HG02623 (cell line): ENCODE measurements around the gene SUMF2.
"Not testable (repeated sequence)": the region's sequence is repeated elsewhere in the genome, so short reads cannot be mapped to it uniquely, and the experiment has no call there.

Source experiments
- ATAC-seq: cut with Tn5 transposase; IDR thresholded peaks from one replicate; pipeline ENCODE4 v1.9.1; 2021; ENCODE audit warnings: moderate library complexity; ENCODE audit not compliant: unreplicated experiment

SUMF2 gene

GRCh38 chr7:56053993-56054392 is 10.1 kb upstream of the SUMF2 start:
- no peak for ATAC-seq

- ATAC-seq = no peak
Observed at GRCh38 chr7:56062382-56062781, 1.7 kb upstream of the SUMF2 start.

GRCh38 chr7:56063500-56063881 is 595 bp upstream of the SUMF2 start:
- no peak for ATAC-seq

GRCh38 chr7:56066376-56066775 is 2.3 kb downstream of the SUMF2 start:
- ATAC-seq = not testable (repeated sequence)

GRCh38 chr7:56074371-56074791 is 10.3 kb downstream of the SUMF2 start:
- peak; percentile 87 for ATAC-seq

GRCh38 chr7:56077681-56078080 is 13.6 kb downstream of the SUMF2 start:
- ATAC-seq = no peak

GRCh38 chr7:56078196-56078595 is 14.1 kb downstream of the SUMF2 start:
- ATAC-seq = no peak

GRCh38 chr7:56079450-56080185 is 15.5 kb downstream of the SUMF2 start:
- ATAC-seq = no peak

- not testable (repeated sequence) for ATAC-seq
Observed at GRCh38 chr7:56080726-56081435, 16.8 kb downstream of the SUMF2 start.

GRCh38 chr7:56081626-56082340 is 17.7 kb downstream of the SUMF2 start:
- ATAC-seq = no peak

GRCh38 chr7:56083150-56083785 is 19.2 kb downstream of the SUMF2 start:
- ATAC-seq = no peak

- ATAC-seq = no peak
Observed at GRCh38 chr7:56086761-56087160, 22.7 kb downstream of the SUMF2 start.

- ATAC-seq = no peak
Observed at GRCh38 chr7:56087445-56087844, 23.4 kb downstream of the SUMF2 start.

GRCh38 chr7:56091591-56091990 is 27.5 kb downstream of the SUMF2 start:
- no peak for ATAC-seq

GRCh38 chr7:56092388-56092787 is 28.3 kb downstream of the SUMF2 start:
- not testable (repeated sequence) for ATAC-seq

GRCh38 chr7:56092789-56093531 is 28.9 kb downstream of the SUMF2 start, which contains the start of gene PHKG1:
Gene PHKG1, minus strand, starts transcription at chr7:56092952. Its CDS starts 4,011 bp downstream, at chr7:56088941.
- no peak for ATAC-seq

GRCh38 chr7:56097700-56098099 is 33.6 kb downstream of the SUMF2 start:
- ATAC-seq = no peak

GRCh38 chr7:56098187-56099008 is 34.3 kb downstream of the SUMF2 start:
- not testable (repeated sequence) for ATAC-seq

- no peak for ATAC-seq
Observed at GRCh38 chr7:56099653-56100052, 35.6 kb downstream of the SUMF2 start.

GRCh38 chr7:56104138-56104537 is 40.1 kb downstream of the SUMF2 start:
- ATAC-seq = not testable (repeated sequence)
